Activated naive CD4-positive, alpha-beta T cell treated with Interleukin-2 at 50 U/mL for 16 hours (primary cell): ENCODE data around the gene NBDY.
"Not testable (repeated sequence)": the region's sequence is repeated elsewhere in the genome, so short reads cannot be mapped to it uniquely, and the experiment has no call there.

Experiments used
- DNase-seq: peaks from one replicate; pipeline ENCODE4 v3.0.0-alpha.2; 2020

Gene NBDY

DNA sequence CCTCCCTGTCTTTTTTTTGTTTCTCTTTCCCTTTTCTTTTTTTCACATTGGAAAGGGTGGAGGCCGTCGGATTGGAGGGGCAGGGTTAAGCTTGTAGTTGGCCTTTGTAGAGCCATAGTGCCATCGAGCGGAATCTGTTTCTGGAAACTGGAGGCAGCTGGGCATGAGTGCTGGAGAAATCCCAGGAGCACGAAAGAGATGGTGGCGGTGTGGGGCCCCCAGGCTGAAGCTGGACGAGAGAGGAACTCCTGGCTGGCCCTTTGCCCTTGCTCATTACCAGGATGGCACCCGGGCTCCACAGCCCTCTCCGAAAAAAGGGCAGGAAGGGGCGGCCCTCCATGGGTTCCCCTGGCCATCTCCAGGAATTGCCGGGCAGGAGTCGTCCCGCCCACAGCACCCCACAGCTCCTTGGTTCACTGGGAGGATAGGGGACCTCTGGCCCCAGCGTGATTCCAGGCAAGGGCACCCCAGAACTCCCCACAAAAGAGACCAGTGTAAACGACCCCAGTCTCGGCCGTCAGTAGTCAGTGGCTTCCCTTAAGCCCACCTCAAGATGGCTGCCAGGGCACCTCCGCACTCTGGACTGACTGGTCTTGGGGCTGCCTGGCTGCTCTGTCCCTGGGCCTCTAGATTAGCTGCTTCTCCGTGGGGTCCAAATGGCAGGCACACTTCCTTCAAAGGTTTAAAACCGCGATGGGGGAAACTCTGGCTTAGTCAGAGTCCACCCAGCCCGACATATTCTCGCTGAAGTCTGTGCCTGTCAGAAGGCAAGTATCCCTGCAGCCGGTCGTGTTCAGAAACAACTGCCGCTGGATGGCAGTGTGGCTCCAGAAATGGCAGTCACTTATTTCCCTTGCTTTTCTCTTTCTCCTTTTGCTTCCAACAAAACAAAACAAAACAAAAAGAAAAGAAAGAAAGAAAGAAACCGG lies 74.1 kb downstream of the NBDY start:
- peak; percentile 55 for DNase-seq

DNA sequence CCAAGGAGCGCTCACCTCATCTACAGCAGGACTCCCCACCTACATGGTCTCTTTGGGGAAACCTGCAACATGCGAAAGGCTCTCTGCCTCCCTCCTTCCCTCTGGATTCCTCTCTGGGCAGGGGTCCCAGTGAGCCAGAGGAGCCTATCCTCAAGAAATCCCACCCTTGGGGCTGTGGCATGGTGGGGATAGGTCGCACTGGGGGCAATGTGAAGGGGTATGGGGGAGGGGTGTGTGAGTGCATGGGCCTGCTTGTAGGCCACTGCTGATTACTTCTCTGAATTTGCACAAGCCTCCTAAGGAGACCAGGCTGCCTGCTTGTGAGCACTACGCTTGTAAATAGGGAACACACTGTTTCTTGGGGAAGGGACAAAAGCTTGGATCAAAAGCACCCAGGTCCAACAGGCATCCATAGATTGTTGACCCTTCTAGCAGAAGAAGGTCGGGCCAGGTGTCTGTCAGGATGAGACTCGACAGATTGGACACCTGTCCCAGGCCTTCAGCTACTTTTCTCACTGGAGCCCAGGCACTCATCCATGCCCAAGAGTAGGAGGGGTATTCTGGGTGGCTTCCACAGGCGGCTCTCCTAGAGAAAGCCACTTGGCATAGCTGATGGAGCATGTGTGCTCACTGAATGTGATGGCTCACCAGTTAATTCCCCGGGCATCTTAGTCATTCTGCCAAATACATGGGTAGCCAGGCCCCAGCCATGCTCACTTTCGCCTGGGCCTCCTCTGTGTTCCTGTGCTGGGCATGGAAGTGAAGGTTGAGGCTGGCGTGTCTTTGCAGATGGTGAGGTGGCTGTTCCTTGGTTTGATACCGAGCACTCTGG lies 75.0 kb downstream of the NBDY start:
- no peak for DNase-seq

GRCh38 chrX:56804867-56805266 lies 75.8 kb downstream of the NBDY start:
- no peak for DNase-seq

- DNase-seq, result no peak
Measured at GRCh38 chrX:56805399-56805798, 76.4 kb downstream of the NBDY start.

DNA sequence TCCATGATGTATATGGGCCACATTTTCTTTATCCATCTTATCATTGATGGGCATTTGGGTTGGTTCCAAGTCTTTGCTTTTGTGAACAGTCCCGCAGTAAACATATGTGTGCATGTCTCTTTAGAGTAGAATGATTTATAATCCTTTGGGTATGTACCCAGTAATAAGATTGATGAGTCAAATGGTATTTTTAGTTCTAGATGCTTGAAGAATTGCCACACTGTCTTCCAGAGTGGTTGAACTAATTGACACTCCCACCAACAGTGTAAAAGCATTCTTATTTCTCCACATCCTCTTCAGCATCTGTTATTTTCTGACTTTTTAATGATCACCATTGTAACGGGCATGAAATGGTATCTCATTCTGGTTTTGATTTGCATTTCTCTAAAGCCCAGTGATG lies 77.1 kb downstream of the NBDY start:
- not testable (repeated sequence) for DNase-seq

DNA sequence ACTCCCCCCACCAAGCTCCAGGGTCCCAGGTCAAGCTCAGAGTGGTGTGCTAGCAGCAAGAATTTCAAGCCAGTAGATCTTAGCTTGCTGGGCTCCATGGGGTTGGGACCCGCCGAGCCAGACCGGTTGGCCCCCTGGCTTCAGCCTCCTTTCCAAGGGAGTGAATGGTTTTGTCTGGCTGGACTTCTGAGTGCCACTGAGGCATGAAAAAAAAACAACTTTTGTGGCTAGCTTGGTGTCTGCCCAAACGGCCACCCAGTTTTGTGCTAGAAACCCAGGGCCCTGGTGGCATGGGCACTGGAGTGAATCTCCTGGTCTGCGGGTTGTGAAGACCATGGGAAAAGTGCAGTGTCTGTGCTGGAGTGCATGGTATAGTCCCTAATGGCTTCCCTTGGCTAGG lies 82.6 kb downstream of the NBDY start:
- no peak for DNase-seq

DNA sequence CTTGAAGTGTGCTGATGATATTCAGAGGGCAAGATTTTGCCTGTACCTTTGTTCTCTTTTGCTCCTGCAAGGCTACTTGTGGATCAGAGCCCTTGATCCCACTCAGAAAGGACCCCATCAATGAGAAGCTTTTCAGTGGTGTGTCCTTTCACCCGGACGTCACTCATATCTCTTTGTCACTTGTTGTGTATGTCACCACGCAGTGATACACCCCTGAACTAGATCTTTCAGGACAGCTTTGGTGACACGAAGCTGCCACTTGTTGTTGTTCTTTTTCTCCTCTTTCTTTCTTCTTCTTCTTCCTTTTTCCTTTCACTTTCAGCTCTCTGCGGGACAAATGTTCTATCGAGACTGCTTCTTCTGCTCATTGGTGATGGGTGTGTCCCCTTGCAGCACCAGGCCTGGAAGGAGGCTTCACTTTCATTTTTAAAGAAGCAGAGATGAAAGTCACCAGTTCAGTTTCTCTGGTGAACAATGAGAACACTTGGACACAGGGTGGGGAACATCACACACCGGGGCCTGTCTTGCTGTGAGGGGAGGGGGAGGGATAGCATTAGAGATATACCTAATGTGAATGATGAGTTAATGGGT lies 83.6 kb downstream of the NBDY start:
- DNase-seq, result no peak

- DNase-seq, result peak; percentile 53
Measured at GRCh38 chrX:56813318-56813837, 84.3 kb downstream of the NBDY start.

- DNase-seq, result no peak
Measured at GRCh38 chrX:56817179-56817578, 88.1 kb downstream of the NBDY start.

- no peak for DNase-seq
Measured at GRCh38 chrX:56826020-56826419, 97.0 kb downstream of the NBDY start.

GRCh38 chrX:56833626-56834025 lies 104.6 kb downstream of the NBDY start:
- DNase-seq, result no peak

GRCh38 chrX:56853436-56853835 lies 124.4 kb downstream of the NBDY start:
- DNase-seq, result no peak

DNA sequence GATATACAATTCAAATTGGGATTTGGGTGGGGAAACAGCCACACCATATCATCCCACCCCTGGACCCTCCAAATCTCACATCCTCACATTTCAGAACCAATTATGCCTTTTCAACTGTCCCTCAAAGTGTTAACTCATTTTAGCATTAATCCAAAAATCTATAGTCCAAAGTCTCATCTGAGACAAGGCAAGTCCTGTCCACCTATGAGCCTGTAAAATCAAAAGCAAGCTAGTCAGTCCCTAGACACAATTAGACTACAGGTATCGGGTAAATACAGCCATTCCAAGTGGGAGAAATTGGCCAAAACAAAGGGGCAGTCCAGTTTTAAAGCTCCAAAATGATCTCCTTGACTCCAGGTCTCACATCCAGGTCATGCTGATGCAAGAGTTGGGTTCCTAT lies 128.0 kb downstream of the NBDY start:
- no peak for DNase-seq

DNA sequence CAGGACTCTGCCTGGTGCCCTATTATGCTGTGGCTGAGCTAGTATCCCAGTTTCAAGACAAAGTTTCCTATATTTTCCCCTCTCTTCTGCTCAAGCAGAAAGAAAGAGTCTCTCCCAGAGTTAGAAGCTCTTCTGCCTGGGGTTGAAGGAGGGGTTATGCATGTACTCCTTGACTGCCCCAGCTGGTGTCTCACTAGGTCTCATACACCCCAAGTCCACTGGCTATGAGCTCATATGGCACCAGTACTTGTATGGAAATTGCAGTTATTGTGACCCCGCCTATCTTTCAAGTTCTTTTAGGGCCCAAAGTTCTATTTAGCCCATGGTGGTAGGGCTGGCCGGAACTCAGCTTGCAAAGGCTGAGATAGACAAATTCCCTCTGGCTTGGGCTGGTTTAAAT lies 131.8 kb downstream of the NBDY start:
- no peak for DNase-seq
